ENCODE results near the gene ZNF224.
"Not testable (repeated sequence)": the region's sequence is repeated elsewhere in the genome, so short reads cannot be mapped to it uniquely, and the experiment has no call there.

Gene ZNF224

DNA sequence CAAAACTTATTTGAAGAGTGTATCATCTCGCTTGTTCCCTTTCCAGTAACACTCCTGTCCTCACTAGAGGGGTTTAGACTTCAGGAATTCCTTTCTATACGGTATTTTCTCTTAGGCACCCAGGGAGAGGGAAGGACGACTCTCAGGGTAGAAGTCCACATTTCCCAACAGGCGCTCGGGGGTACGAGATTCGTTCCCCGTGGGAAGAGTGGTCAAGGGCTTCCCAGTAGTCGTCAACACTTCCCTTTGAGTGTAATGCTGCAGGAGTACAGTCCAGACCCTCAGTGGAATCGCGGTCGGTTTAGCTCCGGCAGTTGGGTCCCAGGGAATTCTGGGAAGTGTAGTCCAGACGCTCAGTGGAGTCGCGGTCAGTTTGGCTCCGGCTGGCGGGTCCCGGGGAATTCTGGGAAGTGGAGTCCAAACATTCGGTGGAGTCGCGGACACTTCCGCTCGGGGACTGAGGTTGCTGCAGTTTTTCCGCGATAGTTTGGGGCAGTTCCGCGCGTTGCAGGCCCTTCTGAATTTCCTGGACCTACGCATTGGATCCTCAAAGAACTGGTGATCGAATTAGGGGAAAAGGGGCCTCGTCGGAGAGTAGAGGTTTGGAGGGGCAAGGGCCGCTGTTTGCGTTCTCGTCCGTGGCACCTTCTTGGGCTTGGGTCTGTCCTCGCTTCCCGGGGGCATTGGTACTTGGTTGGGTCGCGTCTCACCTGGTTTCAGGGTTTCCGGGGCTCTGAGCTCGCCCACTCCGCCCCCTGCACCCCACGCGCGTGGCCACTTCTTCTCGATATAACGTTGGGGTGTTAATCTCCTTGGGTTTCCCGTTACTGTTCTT, at the start of gene ZNF224:
TSS of gene ZNF224 (plus strand) at position 431 of the 835 bp plus-strand sequence. CDS start 3,513 bp downstream, outside the sequence.
- DNase-seq (ENCODE audit: low spot score), result peak; percentile 97

DNA sequence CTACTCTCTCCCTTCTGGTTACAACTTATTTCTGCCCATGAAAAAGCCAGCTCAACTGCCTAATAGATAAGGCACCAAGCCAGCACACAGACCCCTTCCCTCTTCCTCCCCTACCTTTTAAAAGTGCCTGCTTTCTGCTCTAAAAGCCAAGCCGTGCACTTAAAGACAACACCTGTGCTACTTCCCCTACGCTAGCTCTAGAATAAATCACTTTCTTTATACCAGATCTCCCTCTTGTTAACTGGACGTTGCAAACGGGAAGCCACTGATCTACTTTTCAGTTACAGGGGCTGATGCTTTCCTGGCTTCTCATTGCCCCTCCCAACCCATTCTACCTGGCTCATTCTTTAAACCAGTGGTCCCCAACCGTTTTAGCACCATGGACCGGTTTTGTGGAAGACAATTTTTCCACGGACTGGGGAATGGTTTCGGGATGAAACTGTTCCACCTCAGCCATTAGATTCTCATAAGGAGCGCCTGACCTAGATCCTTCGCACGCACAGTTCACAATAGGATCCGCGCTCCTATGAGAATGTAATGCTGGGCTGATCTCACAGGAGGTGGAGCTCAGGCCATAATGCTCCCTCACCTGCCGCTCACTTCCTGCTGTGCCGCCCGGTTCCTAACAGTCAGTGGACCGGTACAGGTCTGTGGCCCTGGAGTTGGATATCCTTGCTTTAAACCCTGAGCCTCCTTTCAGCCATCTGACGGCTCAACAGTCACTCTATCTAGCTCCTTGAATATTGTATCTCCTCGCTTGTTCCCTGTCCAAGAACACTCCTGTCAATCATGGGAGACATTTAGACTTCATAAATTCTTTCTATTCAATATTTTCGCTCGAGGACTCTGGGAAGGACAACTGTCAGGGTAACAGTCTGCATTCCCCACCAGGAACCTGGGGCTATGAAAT, 43.2 kb upstream of the ZNF224 start:
- DNase-seq (ENCODE audit: low spot score), result peak; percentile 41

DNA sequence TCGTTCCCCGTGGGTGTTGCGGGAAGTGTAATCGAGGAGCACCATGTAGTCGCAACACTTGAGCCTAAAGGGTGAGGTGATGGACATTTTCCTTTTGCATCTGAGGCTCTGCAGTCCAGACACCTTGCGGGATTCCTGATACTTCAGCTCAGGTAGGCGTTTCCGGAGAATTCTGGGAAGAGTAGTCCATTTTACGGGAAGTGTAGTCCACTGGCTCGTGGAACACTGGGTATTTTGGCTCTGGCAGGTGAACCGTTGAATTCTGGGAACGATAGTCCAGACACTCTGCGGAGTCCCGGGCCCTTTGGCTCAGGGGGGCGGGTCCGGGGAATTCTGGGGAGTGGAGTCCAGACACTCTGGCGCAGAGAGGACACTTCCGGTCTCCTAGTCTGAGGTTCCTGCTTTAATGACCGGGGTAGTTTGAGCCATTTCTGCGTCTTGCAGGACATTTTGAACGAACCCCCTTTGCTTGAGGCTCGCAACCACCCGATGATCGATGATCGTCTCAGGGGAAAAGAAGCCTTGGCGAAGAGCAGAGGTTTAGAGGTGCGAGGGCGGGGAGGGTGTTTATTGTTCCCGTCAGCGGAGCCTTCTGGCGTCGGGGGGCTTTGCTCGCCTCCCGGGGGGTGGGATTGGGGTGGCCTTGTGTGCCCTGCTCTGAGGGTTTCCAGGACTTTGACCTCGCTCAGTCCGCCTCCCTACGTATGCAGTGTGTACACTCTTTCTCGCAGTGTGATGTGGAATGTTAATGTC, 42.3 kb upstream of the ZNF224 start, which contains the start of gene ZNF223:
TSS of gene ZNF223 (plus strand) at position 387 of the 753 bp plus-strand sequence. CDS start 3,141 bp downstream, outside the sequence.
- peak; percentile 98 for DNase-seq (ENCODE audit: low spot score)

DNA sequence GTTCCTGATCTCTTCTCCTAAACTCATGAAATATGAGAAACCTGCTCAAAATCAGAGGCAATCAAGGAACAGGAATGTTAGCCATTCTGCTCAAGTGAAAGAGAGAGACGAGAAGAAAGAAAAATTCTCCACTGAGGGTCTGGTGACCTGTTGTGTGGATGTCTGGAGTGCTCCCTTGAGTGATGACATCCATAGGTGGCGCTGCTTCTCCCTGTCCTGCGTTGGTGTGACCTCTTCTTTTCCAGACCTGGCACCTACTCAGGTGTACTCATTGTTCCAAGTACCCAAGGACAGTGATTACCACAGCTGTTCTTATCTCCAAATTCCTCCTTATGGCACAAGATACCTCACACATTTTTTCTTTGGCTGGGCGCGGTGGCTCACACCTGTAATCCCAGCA, 38.3 kb upstream of the ZNF224 start:
- no peak for DNase-seq (ENCODE audit: low spot score)

DNA sequence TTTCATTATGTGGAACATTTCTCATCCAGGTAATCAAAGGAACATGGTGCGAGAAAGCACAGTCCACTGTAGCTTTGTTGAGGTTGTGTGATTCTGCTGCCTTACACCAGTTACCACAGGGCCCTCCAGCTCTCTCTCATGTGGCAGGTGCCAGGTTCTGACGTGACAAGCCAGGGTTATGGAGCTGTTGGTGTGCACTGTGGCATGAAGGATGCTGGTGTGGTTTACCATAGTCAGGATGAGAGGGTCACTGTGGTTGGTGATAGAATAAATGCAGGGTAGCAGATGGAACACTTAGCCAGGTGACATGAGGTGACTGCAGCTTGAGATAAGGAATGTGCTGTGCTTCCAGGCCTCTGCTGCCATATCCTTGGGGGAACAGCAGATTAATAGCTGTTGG, 34.9 kb upstream of the ZNF224 start:
- no peak for DNase-seq (ENCODE audit: low spot score)

DNA sequence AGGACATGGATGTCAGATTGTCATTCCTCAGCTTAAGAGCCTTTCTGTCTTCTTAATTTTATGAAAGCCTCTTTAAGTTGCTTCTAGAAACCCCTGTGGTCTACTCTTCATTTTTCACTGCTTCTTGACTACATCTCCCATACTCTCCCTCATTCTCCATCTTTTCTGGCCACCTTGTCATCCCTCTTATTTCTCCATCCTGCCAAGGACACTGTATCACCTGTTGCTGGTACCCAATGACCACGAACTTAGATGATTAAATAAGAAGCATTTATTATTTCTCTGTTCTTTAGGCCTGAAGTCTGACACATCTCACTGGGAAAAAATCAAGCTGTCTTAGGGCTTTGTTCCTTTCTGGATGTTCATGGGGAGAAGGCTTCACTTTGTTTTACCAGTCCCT, 33.1 kb upstream of the ZNF224 start:
- DNase-seq (ENCODE audit: low spot score), result no peak

DNA sequence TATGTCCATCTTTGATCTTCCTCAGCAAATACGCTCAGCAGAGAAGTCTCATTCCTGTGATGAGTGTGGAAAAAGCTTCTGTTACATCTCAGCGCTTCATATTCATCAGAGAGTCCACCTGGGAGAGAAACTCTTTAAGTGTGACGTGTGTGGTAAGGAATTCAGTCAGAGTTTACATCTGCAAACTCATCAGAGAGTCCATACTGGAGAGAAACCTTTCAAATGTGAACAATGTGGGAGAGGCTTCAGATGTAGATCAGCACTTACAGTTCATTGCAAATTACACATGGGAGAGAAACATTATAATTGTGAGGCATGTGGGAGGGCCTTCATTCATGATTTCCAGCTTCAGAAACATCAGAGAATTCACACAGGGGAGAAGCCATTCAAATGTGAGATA, 27.9 kb upstream of the ZNF224 start:
- DNase-seq (ENCODE audit: low spot score), result no peak

DNA sequence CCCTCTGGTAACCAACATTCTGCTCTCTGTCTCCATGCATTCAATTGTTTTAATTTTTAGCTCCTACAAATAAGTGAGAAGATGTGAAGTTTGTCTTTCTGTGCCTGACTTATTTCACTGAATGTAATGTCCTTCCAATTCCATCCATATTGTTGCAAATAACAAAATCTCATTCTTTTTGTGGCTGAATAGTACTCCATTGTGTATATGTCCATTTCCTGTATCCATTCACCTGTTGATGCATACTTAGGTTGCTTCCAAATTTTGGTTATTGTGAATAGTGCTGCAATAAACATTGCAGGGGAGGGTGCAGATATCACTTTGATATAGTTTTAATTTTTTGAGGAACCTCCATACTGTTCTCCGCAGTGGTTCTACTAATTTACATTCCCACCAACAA, 24.7 kb upstream of the ZNF224 start:
- no peak for DNase-seq (ENCODE audit: low spot score)

DNA sequence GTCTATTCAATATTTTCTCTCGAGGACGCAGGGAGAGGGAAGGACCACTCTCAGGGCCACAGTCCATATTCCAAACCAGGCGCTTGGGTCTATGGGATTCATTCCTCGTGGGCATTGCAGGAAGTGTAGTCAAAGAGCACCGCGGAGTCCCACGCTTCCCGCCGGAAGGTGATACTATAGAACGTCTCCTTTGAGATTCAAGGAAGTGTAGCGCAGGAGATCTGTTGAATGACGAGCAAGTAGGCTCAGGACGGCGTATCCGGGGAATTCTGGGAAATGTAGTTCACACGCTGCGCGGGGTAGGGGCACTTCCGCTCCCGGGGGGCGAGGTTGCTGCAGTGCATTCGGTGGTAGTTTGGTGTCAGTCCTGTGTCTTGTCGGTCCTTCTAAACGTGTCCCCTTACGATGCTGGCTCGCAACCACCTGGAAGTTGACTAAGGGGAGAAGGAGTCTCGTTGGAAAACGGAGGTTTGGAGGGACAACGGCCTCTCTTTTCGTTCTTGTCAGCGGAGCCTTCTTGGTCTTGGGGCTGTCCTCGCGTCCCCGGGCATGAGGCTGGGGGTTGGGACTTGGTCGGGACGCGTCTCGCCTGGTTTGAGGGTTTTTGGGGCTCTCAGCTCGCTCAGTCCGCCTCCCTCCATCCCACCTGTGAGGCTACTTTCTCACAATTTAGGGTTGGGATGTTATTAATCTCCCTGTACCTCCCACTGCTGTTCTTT, 22.2 kb upstream of the ZNF224 start, which contains the start of gene ZNF284:
TSS of gene ZNF284 (plus strand) at position 336 of the 719 bp plus-strand sequence. CDS start 4,231 bp downstream, outside the sequence.
- DNase-seq (ENCODE audit: low spot score), result peak; percentile 96

DNA sequence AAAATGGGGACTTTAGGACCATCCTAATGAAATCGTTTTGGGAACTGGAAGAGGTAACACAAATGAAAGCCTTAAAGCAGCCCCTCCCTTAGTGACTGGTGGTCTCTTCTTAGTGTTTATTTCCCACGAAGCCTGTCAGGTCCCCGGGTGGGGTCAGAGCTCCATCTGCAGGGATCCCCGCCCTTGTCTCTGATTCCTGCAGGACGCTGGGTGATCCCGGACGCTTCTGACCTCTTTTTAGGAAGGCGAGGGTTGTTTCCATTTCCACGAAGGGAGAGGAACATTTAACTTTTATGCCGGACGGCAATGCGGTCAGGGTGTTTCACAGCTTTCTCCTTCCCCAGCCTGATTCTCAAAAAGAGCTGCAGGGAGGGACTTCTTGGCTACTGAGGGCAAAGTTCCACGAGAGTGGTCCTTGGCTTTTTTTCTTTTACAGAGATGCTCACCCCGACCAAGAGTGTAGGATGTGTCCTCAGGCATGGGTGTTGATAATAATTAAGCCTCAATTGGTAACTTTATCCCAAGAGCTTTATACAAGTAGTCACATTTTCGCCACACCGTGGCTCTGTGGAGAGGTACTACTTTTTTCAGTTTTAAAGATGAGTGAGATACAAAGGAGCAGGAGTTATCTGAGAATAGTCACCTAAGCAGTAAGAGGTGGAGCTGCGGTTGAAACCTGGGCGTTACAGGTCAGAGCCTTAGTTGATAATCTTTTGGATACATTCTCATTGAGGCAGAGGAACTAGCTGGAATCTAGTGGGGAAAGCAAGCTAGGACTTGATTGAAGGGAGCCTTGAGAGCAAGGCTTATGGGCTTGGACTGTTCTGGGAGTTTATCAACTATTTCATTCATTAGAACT, 21.4 kb upstream of the ZNF224 start:
- DNase-seq (ENCODE audit: low spot score), result peak; percentile 12

DNA sequence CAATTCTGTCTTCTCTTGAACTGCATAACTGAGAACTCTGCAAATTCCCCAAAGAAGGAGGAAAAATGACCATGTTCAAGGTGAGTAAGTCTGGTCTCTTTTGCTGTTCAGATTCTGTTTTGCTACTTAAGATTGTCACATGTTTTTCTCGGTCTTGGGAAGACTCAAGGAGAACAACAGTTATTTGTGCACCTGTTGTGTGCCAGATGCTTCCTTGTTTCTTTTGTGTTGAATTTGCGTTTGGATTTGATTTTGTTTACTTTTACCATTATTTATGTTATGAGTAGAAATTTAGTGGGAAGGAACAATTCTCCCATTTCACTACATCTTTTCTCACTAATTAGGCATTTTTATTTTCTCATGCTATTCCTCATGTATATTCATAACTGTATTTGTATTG, 17.8 kb upstream of the ZNF224 start:
- DNase-seq (ENCODE audit: low spot score), result no peak

DNA sequence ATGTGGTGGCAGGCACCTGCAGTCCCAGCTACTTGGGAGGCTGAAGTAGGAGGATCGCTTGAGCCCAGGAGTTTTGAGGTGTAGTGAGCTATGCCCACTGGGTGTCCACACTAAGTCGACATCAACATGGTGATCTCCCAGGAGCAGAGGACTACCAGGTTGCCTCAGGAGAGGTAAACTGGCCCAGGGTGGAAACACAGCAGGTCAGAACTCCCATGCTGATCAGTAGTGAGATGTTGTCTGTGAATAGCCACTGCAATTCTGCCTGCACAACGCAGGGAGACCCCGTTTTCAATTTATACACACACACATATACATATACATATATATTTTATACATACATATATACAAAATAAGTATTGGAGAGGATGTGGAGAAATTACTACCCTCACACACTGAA, 2.1 kb upstream of the ZNF224 start:
- DNase-seq (ENCODE audit: low spot score), result no peak

DNA sequence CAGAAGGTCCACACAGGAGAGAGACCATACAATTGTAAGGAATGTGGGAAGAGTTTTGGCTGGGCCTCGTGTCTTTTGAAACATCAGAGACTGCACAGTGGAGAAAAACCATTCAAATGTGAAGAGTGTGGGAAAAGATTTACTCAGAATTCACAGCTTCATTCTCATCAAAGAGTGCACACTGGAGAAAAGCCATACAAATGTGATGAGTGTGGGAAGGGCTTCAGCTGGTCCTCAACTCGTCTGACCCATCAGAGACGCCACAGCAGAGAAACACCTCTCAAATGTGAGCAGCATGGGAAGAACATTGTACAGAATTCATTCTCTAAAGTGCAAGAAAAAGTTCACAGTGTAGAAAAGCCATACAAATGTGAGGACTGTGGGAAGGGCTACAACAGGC, 13.6 kb downstream of the ZNF224 start:
- DNase-seq (ENCODE audit: low spot score), result no peak

DNA sequence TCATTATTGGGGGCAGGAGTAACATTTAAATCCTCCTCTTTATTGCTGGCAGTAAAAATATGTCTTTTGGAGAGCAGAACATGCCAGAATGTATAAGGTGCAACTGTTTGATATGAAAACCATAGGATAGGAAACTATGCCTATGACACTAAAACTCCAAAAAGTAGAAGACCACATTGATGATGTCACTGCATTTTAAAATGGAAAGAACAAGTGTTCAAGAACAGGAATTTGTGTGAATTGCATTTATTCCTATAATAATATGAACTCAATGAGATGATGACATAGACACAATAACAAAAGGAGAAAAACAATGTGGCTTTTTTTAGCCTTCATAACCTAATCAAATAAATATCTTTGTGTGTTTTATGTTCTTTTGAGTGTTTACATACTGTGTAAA, 15.3 kb downstream of the ZNF224 start:
- no peak for DNase-seq (ENCODE audit: low spot score)

DNA sequence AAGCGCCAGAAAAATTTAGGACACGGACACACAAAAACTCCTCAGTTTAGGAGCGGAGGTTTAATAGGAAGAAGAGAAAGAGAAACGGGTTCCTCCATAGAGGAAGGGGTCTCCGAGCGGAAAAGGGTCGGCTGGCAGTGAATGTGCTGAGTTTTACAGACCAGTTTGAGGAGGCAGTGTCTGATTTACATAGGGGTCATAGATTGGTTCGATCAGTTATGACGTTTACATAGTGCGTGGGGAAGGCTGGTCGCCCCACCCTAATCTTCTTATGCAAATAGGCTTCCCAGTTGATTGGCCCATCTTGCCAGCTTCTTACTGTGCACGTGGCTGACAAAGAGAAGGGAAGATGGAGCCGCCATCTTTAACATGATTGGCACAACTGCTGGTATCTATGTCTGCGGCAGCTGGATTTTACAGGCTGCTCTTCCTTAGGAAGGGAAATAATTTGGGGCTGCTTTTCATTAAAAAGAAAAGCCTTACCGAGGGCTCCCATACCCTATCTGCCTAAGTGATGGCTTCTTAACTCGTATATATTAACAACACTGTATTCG, 17.8 kb downstream of the ZNF224 start:
- DNase-seq (ENCODE audit: low spot score), result peak; percentile 12

DNA sequence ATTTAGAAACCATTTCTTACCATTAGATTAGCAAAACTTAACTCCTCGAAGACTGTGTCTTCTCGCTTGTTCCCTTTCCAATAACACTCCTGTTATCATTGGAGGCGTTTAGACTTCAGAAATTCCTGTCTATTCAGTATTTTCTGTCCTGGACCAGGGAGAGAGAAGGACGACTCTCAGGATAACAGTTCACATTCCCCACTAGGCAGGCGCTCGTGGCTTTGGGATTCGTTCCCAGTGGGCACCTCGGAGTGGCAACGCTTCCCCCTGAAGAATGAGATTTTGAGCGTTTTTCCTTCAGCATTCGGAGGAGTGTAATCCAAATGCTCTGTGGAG, 18.6 kb downstream of the ZNF224 start:
- no peak for DNase-seq (ENCODE audit: low spot score)

DNA sequence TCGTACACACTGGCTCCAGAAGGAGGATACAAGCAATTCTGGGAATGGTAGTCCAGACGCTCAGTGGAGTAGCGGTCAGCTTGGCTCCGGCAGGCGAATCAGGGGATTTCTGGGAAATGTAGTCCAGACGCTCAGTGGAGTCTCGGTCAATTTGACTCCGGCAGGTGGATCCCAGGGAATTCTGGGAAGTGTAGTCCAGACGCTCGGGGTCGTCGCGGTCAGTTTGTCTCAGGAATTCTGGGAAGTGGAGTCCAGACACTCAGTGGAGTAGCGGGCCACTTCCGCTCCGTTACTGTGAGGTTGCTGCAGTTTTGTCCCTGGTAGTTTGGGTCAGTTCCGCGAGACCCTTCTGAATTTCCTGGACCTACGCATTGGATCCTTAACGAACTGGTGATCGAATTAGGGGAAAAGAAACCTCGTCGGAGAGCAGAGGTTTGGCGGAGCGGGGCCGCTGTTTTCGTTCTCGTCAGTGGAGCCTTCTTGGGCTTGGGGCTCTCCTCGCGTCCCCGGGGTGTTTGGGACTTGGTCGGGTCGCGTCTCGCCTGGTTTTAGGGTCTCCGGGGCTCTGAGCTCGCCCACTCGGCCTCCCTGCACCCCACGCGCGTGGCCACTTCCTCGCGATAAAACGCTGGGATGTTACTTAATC, 19.1 kb downstream of the ZNF224 start, which contains the start of gene ZNF225:
TSS of gene ZNF225 (plus strand) at position 262 of the 646 bp plus-strand sequence. CDS start 2,429 bp downstream, outside the sequence.
- DNase-seq (ENCODE audit: low spot score), result peak; percentile 100

DNA sequence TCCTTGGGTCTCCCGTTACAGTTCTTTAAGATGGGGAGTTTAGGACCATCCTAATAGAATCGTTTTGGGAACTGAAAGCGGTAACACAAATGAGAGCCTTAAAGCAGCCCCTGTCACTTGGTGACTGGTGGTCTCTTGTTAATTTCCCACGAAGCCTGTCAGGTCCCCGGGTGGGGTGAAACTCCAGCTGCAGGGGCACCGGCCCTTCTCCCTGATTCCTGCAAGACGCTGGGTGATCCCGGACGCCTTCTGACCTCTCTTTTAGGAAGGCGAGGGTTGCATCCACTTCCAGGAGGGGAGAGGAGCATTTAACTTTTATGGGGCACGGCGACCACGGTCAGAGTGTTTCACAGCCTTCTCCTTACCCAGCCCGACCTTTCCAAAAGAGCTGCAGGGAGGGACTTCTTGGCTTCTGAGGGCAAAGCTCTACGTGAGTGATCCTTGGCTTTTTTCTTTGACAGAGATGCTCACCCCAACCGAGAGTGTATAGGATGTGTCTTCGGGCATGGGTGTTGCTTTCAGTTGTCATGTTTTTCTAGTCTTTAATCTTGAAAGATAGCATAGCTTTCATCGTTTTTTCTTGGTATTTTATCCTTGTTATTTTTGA, 19.7 kb downstream of the ZNF224 start:
- no peak for DNase-seq (ENCODE audit: low spot score)

DNA sequence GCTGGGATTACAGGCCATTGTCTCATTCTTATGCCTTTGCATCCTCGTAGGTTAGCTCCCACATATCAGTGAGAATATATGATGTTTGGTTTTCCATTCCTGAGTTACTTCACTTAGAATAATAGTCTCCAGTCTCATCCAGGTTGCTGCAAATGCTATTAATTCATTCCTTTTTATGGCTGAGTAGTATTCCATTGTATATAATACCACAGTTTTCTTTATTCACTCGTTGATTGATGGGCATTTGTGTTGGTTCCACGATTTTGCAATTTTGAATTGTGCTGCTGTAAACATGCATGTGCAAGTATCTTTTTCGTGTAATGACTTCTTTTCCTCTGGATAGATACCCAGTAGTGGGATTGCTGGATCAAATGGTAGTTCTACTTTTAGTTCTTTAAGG, 27.0 kb downstream of the ZNF224 start:
- DNase-seq (ENCODE audit: low spot score), result not testable (repeated sequence)
